Middle frontal gyrus (tissue), 1 donor: ENCODE results near the gene VIT.
"Not testable (repeated sequence)": the region's sequence is repeated elsewhere in the genome, so short reads cannot be mapped to it uniquely, and the experiment has no call there.

Source experiments
- DNase-seq: peaks from one replicate; pipeline ENCODE4 v3.0.0-alpha.2; 2015; ENCODE audit warnings: low spot score; ENCODE audit errors: extremely low spot score

The VIT gene

GRCh38 chr2:36677996-36678605 is 18.4 kb upstream of the VIT start:
- no peak for DNase-seq

GRCh38 chr2:36678856-36679255 is 17.7 kb upstream of the VIT start:
- no peak for DNase-seq

- no peak for DNase-seq
Observed at GRCh38 chr2:36680012-36680411, 16.5 kb upstream of the VIT start.

- DNase-seq = no peak
Observed at GRCh38 chr2:36682562-36682961, 13.9 kb upstream of the VIT start.

- no peak for DNase-seq
Observed at GRCh38 chr2:36683002-36683401, 13.5 kb upstream of the VIT start.

GRCh38 chr2:36688291-36688690 is 8.2 kb upstream of the VIT start:
- DNase-seq = not testable (repeated sequence)

GRCh38 chr2:36689013-36689412 is 7.5 kb upstream of the VIT start:
- not testable (repeated sequence) for DNase-seq

GRCh38 chr2:36692121-36692520 is 4.4 kb upstream of the VIT start:
- no peak for DNase-seq

- no peak for DNase-seq
Observed at GRCh38 chr2:36693825-36694224, 2.7 kb upstream of the VIT start.

GRCh38 chr2:36695746-36696415 is 626 bp upstream of the VIT start:
- no peak for DNase-seq

- DNase-seq = no peak
Observed at GRCh38 chr2:36697424-36698066, 1.0 kb downstream of the VIT start.

- no peak for DNase-seq
Observed at GRCh38 chr2:36698993-36699392, 2.5 kb downstream of the VIT start.

GRCh38 chr2:36700311-36700710 is 3.8 kb downstream of the VIT start:
- DNase-seq = no peak

- DNase-seq = no peak
Observed at GRCh38 chr2:36701391-36701795, 4.9 kb downstream of the VIT start.

GRCh38 chr2:36701918-36702317 is 5.4 kb downstream of the VIT start:
- DNase-seq = no peak

- DNase-seq = no peak
Observed at GRCh38 chr2:36702781-36703180, 6.3 kb downstream of the VIT start.

- DNase-seq = no peak
Observed at GRCh38 chr2:36704475-36705150, 8.1 kb downstream of the VIT start.

GRCh38 chr2:36705326-36706020 is 9.0 kb downstream of the VIT start:
- no peak for DNase-seq

GRCh38 chr2:36706021-36706876 is 9.7 kb downstream of the VIT start:
- DNase-seq = no peak

- no peak for DNase-seq
Observed at GRCh38 chr2:36707050-36707449, 10.5 kb downstream of the VIT start.
